Stimulated activated CD4-positive, alpha-beta T cell treated with anti-CD3 and anti-CD28 coated beads, Interleukin-1b, Interleukin-23, amount 100 ng/mL, for 1 hour (primary cell): ENCODE measurements around the gene ZNF398.
"Not testable (repeated sequence)": the region's sequence is repeated elsewhere in the genome, so short reads cannot be mapped to it uniquely, and the experiment has no call there.

ENCODE experiments used
- DNase-seq, 2 donors: peaks; one replicate each; pipeline ENCODE4 v3.0.0-alpha.2; 2020; ENCODE audit warnings: low read depth in 2 of 2

Gene ZNF398

GRCh38 chr7:149226366-149226765 is 79.1 kb downstream of the ZNF398 start:
- not testable (repeated sequence) for DNase-seq

- no peak for DNase-seq
These were observed 79.7 kb downstream of the ZNF398 start for GRCh38 chr7:149226840-149227494.

- DNase-seq = no peak
These were observed 81.7 kb downstream of the ZNF398 start for GRCh38 chr7:149228831-149229471.

DNA sequence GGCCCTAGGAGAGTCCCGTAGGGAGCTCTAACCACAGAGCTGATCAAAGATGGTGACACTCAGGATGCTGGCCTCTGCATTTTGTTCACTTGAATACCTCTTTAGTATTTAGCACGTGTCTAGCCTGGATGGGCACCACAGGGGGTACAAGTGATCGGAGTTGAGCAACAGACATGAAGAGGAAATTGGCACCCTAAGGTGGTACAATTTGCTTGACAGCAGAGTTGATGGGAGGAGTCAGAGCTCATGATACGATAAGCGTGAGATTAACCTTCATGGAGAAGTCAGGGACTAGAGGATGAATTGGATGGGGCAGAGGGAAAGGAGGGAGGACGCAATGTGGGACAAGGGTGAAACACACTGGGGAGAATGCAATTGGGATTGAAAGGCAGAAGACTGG is 82.3 kb downstream of the ZNF398 start:
- no peak for DNase-seq

DNA sequence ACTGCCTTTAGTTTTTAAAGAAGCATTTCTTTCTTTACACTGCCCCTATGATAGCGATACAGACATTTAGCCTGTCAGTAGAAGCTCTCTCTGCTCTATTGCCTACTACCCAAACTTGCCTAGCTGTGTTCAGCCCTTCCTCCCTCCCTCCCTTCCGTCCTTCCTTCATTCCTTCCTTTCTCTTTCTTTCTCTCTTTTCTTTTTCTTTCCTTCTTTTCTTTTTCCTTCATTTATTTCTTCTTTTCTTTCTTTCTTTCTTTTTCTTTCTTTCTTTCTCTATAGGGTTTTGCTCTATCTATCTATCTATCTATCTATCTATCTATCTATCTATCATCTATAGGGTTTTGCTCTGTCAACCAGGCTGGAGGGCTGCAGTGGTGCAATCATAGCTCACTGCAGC is 85.1 kb downstream of the ZNF398 start:
- no peak for DNase-seq
